PFSK-1 (cell line): ENCODE measurements around the gene ZNF439.

Experiments used
- FOXP2 ChIP-seq: optimal IDR thresholded peaks from 2 replicates; pipeline ENCODE3; 2011; ENCODE audit warnings: borderline replicate concordance, control low read depth, inconsistent platforms; ENCODE audit not compliant: insufficient read depth; ENCODE audit errors: extremely low read length, extremely low read depth
- POLR2AphosphoS5 ChIP-seq: IDR thresholded peaks from 2 replicates; pipeline ENCODE4 v1.6.1; 2012; ENCODE audit warnings: low read depth, mild to moderate bottlenecking, control low read depth, low read length, moderate library complexity
- REST ChIP-seq, 2 experiments: IDR thresholded peaks; 2 replicates each; pipeline versions ENCODE4 v1.6.1 to v1.8.0; 2011 to 2012; ENCODE audit warnings: low read depth in 2 of 2, low read length in 2 of 2, control low read depth in 1 of 2, inconsistent platforms in 1 of 2, mild to moderate bottlenecking in 1 of 2, moderate library complexity in 1 of 2; ENCODE audit not compliant: insufficient read depth in 1 of 2
- SIN3A ChIP-seq: IDR thresholded peaks from 2 replicates; pipeline ENCODE4 v1.6.1; 2012; ENCODE audit warnings: mild to moderate bottlenecking, low read length, moderate library complexity, borderline replicate concordance; ENCODE audit not compliant: insufficient read depth
- TAF1 ChIP-seq: IDR thresholded peaks from 2 replicates; pipeline ENCODE4 v1.6.1; 2012; ENCODE audit warnings: low read length, control low read depth, borderline replicate concordance; ENCODE audit not compliant: insufficient read depth

ZNF439 gene

DNA sequence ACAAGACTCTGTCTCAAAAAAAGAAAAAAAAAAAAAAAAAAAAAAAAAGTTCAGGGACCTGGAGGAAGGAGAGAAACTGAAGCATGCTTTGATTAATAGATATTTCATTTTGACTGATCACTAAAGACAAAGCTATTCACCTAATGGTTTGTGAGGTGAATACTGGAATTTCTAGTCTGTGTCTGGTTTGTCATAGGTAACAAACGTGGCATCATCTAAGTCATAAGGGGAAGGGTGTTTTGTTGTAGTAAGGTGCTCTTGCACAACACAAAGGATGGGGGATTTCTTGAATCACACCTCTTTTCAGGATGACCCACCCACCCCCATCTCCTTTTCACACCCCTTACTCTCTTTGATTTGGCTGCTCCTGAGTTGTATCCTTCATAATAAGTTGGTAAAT lies 25.2 kb downstream of the ZNF439 start:
- TF ChIP-seq POLR2AphosphoS5 (no peak), TAF1 (no peak), FOXP2 (no peak), SIN3A (no peak), REST (IDR thresholded peaks at IDR 0.05; ENCODE audit: insufficient read depth in 1 of 2, low read depth in 2 of 2, low read length in 2 of 2) (no peak)

- TF ChIP-seq REST (IDR thresholded peaks at IDR 0.05; ENCODE audit: insufficient read depth in 1 of 2, low read depth in 2 of 2, low read length in 2 of 2) (no peak), SIN3A (no peak), FOXP2 (no peak), POLR2AphosphoS5 (no peak), TAF1 (no peak)
Measured at GRCh38 chr19:11880598-11880997, 32.1 kb downstream of the ZNF439 start.

- TF ChIP-seq SIN3A (no peak), TAF1 (no peak), POLR2AphosphoS5 (no peak), FOXP2 (no peak), REST (IDR thresholded peaks at IDR 0.05; ENCODE audit: insufficient read depth in 1 of 2, low read depth in 2 of 2, low read length in 2 of 2) (no peak)
Measured at GRCh38 chr19:11881151-11881800, 32.8 kb downstream of the ZNF439 start.

DNA sequence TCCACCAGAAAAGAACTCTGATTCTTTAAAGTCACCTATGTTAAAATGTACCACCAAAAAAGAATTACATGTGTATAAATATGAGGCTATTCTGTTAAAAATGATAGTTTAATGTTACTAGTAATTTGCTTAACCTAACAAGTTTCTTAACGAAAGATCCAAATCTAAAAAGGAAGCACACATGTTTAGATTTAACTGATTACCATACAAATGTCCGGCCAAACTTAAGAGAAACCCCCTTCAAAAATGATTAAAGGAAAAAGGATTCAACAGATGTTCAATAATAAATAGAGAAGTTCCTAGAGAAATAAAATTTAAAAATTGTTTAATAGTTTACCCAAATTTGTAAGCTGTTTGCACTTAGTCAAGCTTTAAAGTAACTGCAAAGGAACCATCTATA lies 34.1 kb downstream of the ZNF439 start:
- TF ChIP-seq SIN3A (no peak), TAF1 (no peak), POLR2AphosphoS5 (no peak), REST (IDR thresholded peaks at IDR 0.05; ENCODE audit: insufficient read depth in 1 of 2, low read depth in 2 of 2, low read length in 2 of 2) (no peak), FOXP2 (no peak)

- TF ChIP-seq FOXP2 (no peak), SIN3A (no peak), POLR2AphosphoS5 (no peak), TAF1 (no peak), REST (IDR thresholded peaks at IDR 0.05; ENCODE audit: insufficient read depth in 1 of 2, low read depth in 2 of 2, low read length in 2 of 2) (no peak)
Measured at GRCh38 chr19:11887234-11887610, 38.7 kb downstream of the ZNF439 start.
